ENCODE measurements around the gene RALB. TPM values are rescaled to one million over a fixed set of nuclear protein-coding genes. Genes with fewer than 3 reads are reported as not detected.

Gene RALB
- total and polyA plus RNA-seq, 2 experiments from 2014 or later, result 15.2 to 17.4 TPM

- TF ChIP-seq REST (IDR thresholded peaks at IDR 0.05; ENCODE audit: unreplicated experiment) (no peak), EZH2phosphoT487 (IDR thresholded peaks at IDR 0.05; ENCODE audit: unreplicated experiment) (no peak), EZH2 (IDR thresholded peaks at IDR 0.05; ENCODE audit: low read depth, unreplicated experiment) (no peak)
Measured at GRCh38 chr2:120269816-120270215, 17.2 kb downstream of the RALB start (continued).

GRCh38 chr2:120271711-120272379, 19.2 kb downstream of the RALB start:
- H3K4me3 Mint-ChIP-seq, result no peak overlapping the region
- Histone ChIP-seq H3K4me2 (no peak overlapping the region), H3K27me3 (ENCODE audit: insufficient read depth) (no peaks in the 10 kb centered on the region), H3K27ac (ENCODE audit: low read depth) (no peak overlapping the region), H3F3A (replicated peaks; ENCODE audit: low read depth) (no peaks in the 10 kb centered on the region), H4K20me1 (replicated peaks; ENCODE audit: insufficient read depth) (0 out of 2 replicates have a peak, but pooled peaks cover 4% of the 10 kb centered on the region), H3K4me3 (no peak overlapping the region), H3K9me2 (ENCODE audit: insufficient read depth) (peaks cover under 1% of the 10 kb centered on the region; the same call in 1 of the 2 replicates), H3K79me2 (replicated peaks; ENCODE audit: insufficient read depth) (peaks cover 6% of the 10 kb centered on the region), H2AFZ (no peak overlapping the region), H3K4me1 (ENCODE audit: insufficient read depth) (0 out of 2 replicates have a peak, but pooled peaks cover 6% of the 10 kb centered on the region), H3K36me3 (ENCODE audit: insufficient read depth) (peaks cover 4% of the 10 kb centered on the region; the same call in 1 of the 2 replicates)
- DNase-seq (ENCODE audit: low spot score), result no peak
- TF ChIP-seq ZNF331 (CRISPR knock-in tag; IDR thresholded peaks at IDR 0.05; ENCODE audit: low read depth), result no peak
- TF ChIP-seq CTCF (conservative IDR thresholded peaks at IDR 0.05; ENCODE audit: low read depth in 2 of 2), result no peak
- no peak for TF ChIP-seq NANOG (IDR thresholded peaks at IDR 0.05; ENCODE audit: borderline replicate concordance)
- no peak for TF ChIP-seq JUNB (IDR thresholded peaks at IDR 0.05; ENCODE audit: unreplicated experiment)
- no peak for TF ChIP-seq ETS1 (IDR thresholded peaks at IDR 0.05)
- peaks cover 18% of the 10 kb centered on the region for H3K9me3 Mint-ChIP-seq
- H3K36me3 Mint-ChIP-seq (ENCODE audit: low read depth), result peaks cover 10% of the 10 kb centered on the region; the same call in 2 of the 3 replicates
- H3K27ac Mint-ChIP-seq, result no peak overlapping the region
- peaks cover 3% of the 10 kb centered on the region for H3K27me3 Mint-ChIP-seq (ENCODE audit: insufficient read depth, low read depth, poor library complexity)
- no peak for ATAC-seq
- 0 out of 3 replicates have a peak, but pooled peaks cover 3% of the 10 kb centered on the region for H3K4me1 Mint-ChIP-seq

Data from GM23338 (cell line).